HEK293 (cell line): Measurements from ENCODE around the gene PLCB1.

Experiments
- CTCF ChIA-PET: fragments of 350-600 bp; formaldehyde crosslinking; extraction: SDS; loops from one replicate; lab custom pipeline; 2021; ENCODE audit warnings: antibody characterized with exemption; lab: Yijun Ruan, JAX
- POLR2A ChIA-PET: fragments of 300-600 bp; formaldehyde crosslinking; extraction: SDS; loops from one replicate; lab custom pipeline; 2020; ENCODE audit warnings: antibody characterized with exemption, inconsistent platforms; lab: Yijun Ruan, JAX
- H3K27ac ChIP-seq: fragments of 200-500 bp; sonication (Bioruptor generic); 2 replicates; pipeline ENCODE4 v1.5.1; 2014; ENCODE audit warnings: low read depth, low read length, control low read depth, inconsistent platforms; ENCODE audit errors: extremely low read depth
- H3K36me3 ChIP-seq, 2 experiments: fragments of 200-500 bp in 1 of 2; sonication (Bioruptor generic) in 1 of 2; 1 replicate in 1 of 2; 2 replicates in 1 of 2; pipeline ENCODE4 v1.5.1; 2014 to 2017; ENCODE audit warnings: inconsistent platforms in 2 of 2, low read length in 2 of 2; ENCODE audit not compliant: control insufficient read depth in 2 of 2, insufficient read depth in 1 of 2
- H3K4me1 ChIP-seq: fragments of 200-500 bp; sonication (Bioruptor generic); 2 replicates; pipeline ENCODE4 v1.5.1; 2014; ENCODE audit warnings: mild to moderate bottlenecking, low read length, inconsistent platforms; ENCODE audit not compliant: control insufficient read depth, insufficient read depth
- H3K4me3 ChIP-seq: 2 replicates; pipeline ENCODE4 v1.5.1; 2011; ENCODE audit warnings: low read depth, mild to moderate bottlenecking, control low read depth, low read length, moderate library complexity
- H3K9me3 ChIP-seq: fragments of 200-500 bp; sonication (Bioruptor generic); 2 replicates; pipeline ENCODE4 v1.5.1; 2014; ENCODE audit warnings: low read depth, low read length, inconsistent platforms; ENCODE audit not compliant: control insufficient read depth, insufficient read depth
- ATF2 ChIP-seq: fragments of 450-650 bp; formaldehyde crosslinking; IDR thresholded peaks from 2 replicates; pipeline ENCODE4 v1.5.1; 2016; ENCODE audit warnings: missing biosample characterization, missing genetic modification characterization, low read depth
- FEZF1 ChIP-seq: fragments of 450-650 bp; formaldehyde crosslinking; IDR thresholded peaks from 2 replicates; pipeline ENCODE4 v1.5.1; 2016; ENCODE audit warnings: missing biosample characterization, missing genetic modification characterization
- GLI2 ChIP-seq: fragments of 450-650 bp; formaldehyde crosslinking; IDR thresholded peaks from 2 replicates; pipeline ENCODE4; 2017; ENCODE audit warnings: missing biosample characterization, missing genetic modification characterization, low read depth, borderline replicate concordance
- KLF17 ChIP-seq: fragments of 450-650 bp; formaldehyde crosslinking; IDR thresholded peaks from 2 replicates; pipeline ENCODE4 v1.5.1; 2016; ENCODE audit warnings: missing biosample characterization, missing genetic modification characterization
- KLF9 ChIP-seq: fragments of 450-650 bp; formaldehyde crosslinking; IDR thresholded peaks from 2 replicates; pipeline ENCODE4 v1.5.1; 2016; ENCODE audit warnings: missing biosample characterization, missing genetic modification characterization, low read depth
- SP2 ChIP-seq: fragments of 450-650 bp; formaldehyde crosslinking; IDR thresholded peaks from 2 replicates; pipeline ENCODE4 v1.5.1; 2016; ENCODE audit warnings: missing biosample characterization, missing genetic modification characterization
- ZBTB6 ChIP-seq: fragments of 450-650 bp; formaldehyde crosslinking; IDR thresholded peaks from 2 replicates; pipeline ENCODE4 v1.5.1; 2017; ENCODE audit warnings: missing biosample characterization, missing genetic modification characterization
- ZBTB8A ChIP-seq: fragments of 450-650 bp; formaldehyde crosslinking; IDR thresholded peaks from 2 replicates; pipeline ENCODE4 v1.5.1; 2016; ENCODE audit warnings: missing biosample characterization, missing genetic modification characterization
- ZNF138 ChIP-seq: fragments of 450-650 bp; formaldehyde crosslinking; IDR thresholded peaks from 2 replicates; pipeline ENCODE4 v1.5.1; 2016; ENCODE audit warnings: missing biosample characterization, missing genetic modification characterization, borderline replicate concordance
- ZNF280D ChIP-seq: fragments of 450-650 bp; formaldehyde crosslinking; IDR thresholded peaks from 2 replicates; pipeline ENCODE4 v1.5.1; 2016; ENCODE audit warnings: missing biosample characterization, missing genetic modification characterization
- ZNF311 ChIP-seq: fragments of 450-650 bp; formaldehyde crosslinking; IDR thresholded peaks from 2 replicates; pipeline ENCODE4 v1.5.1; 2017; ENCODE audit warnings: missing biosample characterization, missing genetic modification characterization, borderline replicate concordance
- ZNF416 ChIP-seq: fragments of 450-650 bp; formaldehyde crosslinking; IDR thresholded peaks from 2 replicates; pipeline ENCODE4 v1.5.1; 2016; ENCODE audit warnings: missing biosample characterization, missing genetic modification characterization
- ZNF530 ChIP-seq: fragments of 450-650 bp; formaldehyde crosslinking; IDR thresholded peaks from 2 replicates; pipeline ENCODE4 v1.5.1; 2016; ENCODE audit warnings: low read depth, missing biosample characterization, missing genetic modification characterization
- ZNF629 ChIP-seq: fragments of 450-650 bp; formaldehyde crosslinking; IDR thresholded peaks from 2 replicates; pipeline ENCODE4 v1.5.1; 2017; ENCODE audit warnings: missing biosample characterization, missing genetic modification characterization
- ZNF76 ChIP-seq: fragments of 450-650 bp; formaldehyde crosslinking; IDR thresholded peaks from 2 replicates; pipeline ENCODE4; 2016; ENCODE audit warnings: low read depth, missing biosample characterization, missing genetic modification characterization, borderline replicate concordance
- ZNF768 ChIP-seq: fragments of 450-650 bp; formaldehyde crosslinking; IDR thresholded peaks from 2 replicates; pipeline ENCODE4 v1.5.1; 2018; ENCODE audit warnings: missing biosample characterization, mild to moderate bottlenecking, missing genetic modification characterization
- TF ChIP-seq, protein P1 (sequence below): fragments of 450-650 bp; formaldehyde crosslinking; IDR thresholded peaks from 2 replicates; pipeline ENCODE4 v1.5.1; 2016; ENCODE audit warnings: missing biosample characterization, missing genetic modification characterization
- TF ChIP-seq, protein P2 (sequence below): fragments of 450-650 bp; formaldehyde crosslinking; IDR thresholded peaks from 2 replicates; pipeline ENCODE4 v1.5.1; 2017; ENCODE audit warnings: missing biosample characterization, missing genetic modification characterization

PLCB1 gene

GRCh38 chr20:8330785-8331695, 199.0 kb downstream of the PLCB1 start:
- Histone ChIP-seq H3K36me3 (no peaks in the 10 kb centered on the region), H3K27ac (no peak overlapping the region), H3K4me3 (no peak overlapping the region), H3K4me1 (peaks cover 4% of the 10 kb centered on the region), H3K9me3 (no peaks in the 10 kb centered on the region)
- TF ChIP-seq SP2 (tag by site-specific recombination), result no peak
- peak; percentile 78 for TF ChIP-seq FEZF1
- peak; percentile 53; the same call in 1 of the 2 replicates for TF ChIP-seq ATF2
- 0 out of 2 replicates have a peak, but pooled peaks have one; percentile 19 for TF ChIP-seq ZNF629 (tag by site-specific recombination)
- TF ChIP-seq ZNF311 (tag by site-specific recombination), result no peak
- TF ChIP-seq GLI2 (tag by site-specific recombination), result no peak
- no peak for TF ChIP-seq ZBTB8A (tag by site-specific recombination)
- no peak for TF ChIP-seq ZNF768 (tag by site-specific recombination)
- TF ChIP-seq KLF17 (tag by site-specific recombination), result no peak
- TF ChIP-seq ZNF76, result no peak
- TF ChIP-seq ZBTB6 (tag by site-specific recombination), result no peak
- CTCF ChIA-PET, result no interaction called here
- POLR2A ChIA-PET, result no interaction called here

DNA sequence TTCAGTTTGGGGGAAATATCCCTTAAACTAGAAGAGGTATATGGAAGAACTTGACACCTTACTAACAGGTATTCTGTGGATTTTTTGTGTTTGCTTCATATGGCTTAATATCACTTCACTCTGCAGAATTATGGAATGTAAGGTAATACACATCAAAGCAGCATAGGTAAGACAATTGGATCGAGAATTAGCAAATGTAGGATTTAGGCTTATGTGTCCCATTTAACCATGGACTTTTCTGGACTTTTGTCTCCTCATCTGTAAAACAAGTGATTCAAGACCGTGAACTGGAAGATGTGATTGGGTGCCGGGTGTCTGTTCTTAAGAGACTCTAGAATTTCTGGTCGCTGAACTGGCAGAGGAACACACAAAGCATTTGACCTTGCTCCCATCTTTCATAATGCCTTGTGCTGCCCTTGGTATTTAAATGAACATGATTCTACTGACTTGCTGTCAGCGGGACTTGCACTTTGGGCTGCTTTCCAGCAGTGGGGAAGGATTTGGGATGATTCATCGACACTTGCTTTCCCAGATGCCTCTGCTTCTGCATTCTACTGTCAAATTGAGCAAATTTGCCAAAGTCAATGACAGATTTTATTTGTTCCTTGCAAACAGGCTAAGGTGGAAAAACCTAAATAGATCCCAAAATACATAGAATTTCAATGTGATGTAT, 199.8 kb downstream of the PLCB1 start:
- H3K9me3 ChIP-seq, result no peaks in the 10 kb centered on the region
- no peak overlapping the region for H3K27ac ChIP-seq
- TF ChIP-seq ZNF280D (tag by site-specific recombination), result no peak
- H3K4me1 ChIP-seq, result peaks cover 4% of the 10 kb centered on the region
- POLR2A ChIA-PET, result no interaction called here
- no peak overlapping the region for H3K4me3 ChIP-seq
- CTCF ChIA-PET, result no interaction called here
- H3K36me3 ChIP-seq, result no peaks in the 10 kb centered on the region

DNA sequence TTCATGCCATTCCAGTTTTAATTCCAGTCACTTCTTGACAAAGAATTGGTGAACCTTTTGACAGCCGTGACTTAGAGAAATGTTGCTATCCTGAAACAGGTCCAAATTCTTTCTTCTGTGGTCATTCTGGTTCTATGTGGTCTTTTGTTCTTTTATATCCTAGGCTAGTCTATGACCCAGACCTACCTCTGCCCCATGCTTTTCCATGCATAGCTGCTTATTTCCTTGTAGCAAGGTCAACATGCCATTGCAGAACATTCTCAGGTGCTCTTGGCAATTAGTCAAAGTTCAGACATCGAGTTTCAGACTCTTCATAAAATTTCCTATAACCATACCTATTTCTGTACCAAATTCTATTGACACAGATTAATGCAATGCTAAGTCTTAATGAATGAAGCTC, 202.6 kb downstream of the PLCB1 start:
- H3K27ac ChIP-seq, result no peak overlapping the region
- CTCF ChIA-PET, result no interaction called here
- H3K4me3 ChIP-seq, result no peak overlapping the region
- POLR2A ChIA-PET, result interaction anchor here (0.7 kb wide), 1 partner anchor 377 kb away, joined by 3 read pairs; no protein-coding TSS in a partner anchor
- peaks cover 4% of the 10 kb centered on the region for H3K4me1 ChIP-seq
- H3K9me3 ChIP-seq, result no peaks in the 10 kb centered on the region
- no peaks in the 10 kb centered on the region for H3K36me3 ChIP-seq
- no peak for TF ChIP-seq ZNF138 (tag by site-specific recombination)
- TF ChIP-seq, protein P1, sequence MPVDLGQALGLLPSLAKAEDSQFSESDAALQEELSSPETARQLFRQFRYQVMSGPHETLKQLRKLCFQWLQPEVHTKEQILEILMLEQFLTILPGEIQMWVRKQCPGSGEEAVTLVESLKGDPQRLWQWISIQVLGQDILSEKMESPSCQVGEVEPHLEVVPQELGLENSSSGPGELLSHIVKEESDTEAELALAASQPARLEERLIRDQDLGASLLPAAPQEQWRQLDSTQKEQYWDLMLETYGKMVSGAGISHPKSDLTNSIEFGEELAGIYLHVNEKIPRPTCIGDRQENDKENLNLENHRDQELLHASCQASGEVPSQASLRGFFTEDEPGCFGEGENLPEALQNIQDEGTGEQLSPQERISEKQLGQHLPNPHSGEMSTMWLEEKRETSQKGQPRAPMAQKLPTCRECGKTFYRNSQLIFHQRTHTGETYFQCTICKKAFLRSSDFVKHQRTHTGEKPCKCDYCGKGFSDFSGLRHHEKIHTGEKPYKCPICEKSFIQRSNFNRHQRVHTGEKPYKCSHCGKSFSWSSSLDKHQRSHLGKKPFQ (tag by site-specific recombination), result no peak
- TF ChIP-seq, protein P2, sequence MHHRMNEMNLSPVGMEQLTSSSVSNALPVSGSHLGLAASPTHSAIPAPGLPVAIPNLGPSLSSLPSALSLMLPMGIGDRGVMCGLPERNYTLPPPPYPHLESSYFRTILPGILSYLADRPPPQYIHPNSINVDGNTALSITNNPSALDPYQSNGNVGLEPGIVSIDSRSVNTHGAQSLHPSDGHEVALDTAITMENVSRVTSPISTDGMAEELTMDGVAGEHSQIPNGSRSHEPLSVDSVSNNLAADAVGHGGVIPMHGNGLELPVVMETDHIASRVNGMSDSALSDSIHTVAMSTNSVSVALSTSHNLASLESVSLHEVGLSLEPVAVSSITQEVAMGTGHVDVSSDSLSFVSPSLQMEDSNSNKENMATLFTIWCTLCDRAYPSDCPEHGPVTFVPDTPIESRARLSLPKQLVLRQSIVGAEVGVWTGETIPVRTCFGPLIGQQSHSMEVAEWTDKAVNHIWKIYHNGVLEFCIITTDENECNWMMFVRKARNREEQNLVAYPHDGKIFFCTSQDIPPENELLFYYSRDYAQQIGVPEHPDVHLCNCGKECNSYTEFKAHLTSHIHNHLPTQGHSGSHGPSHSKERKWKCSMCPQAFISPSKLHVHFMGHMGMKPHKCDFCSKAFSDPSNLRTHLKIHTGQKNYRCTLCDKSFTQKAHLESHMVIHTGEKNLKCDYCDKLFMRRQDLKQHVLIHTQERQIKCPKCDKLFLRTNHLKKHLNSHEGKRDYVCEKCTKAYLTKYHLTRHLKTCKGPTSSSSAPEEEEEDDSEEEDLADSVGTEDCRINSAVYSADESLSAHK (tag by site-specific recombination), result no peak
- TF ChIP-seq KLF9 (tag by site-specific recombination), result no peak
- no peak for TF ChIP-seq ZNF530 (tag by site-specific recombination)
- TF ChIP-seq ZNF416 (tag by site-specific recombination), result no peak
